GM19467 (cell line): ENCODE results near the gene ASTN2.

Source experiments
- ATAC-seq: cut with Tn5 transposase; IDR thresholded peaks from one replicate; pipeline ENCODE4 v1.9.1; 2021; ENCODE audit warnings: mild to moderate bottlenecking, moderate library complexity; ENCODE audit not compliant: unreplicated experiment

Gene ASTN2

GRCh38 chr9:116596646-116597045 is 818.2 kb downstream of the ASTN2 start:
- ATAC-seq = no peak

GRCh38 chr9:116594547-116594946 is 820.3 kb downstream of the ASTN2 start:
- ATAC-seq = no peak

- ATAC-seq = no peak
Measured at GRCh38 chr9:116592970-116593369, 821.9 kb downstream of the ASTN2 start.

- no peak for ATAC-seq
Measured at GRCh38 chr9:116589392-116590354, 825.2 kb downstream of the ASTN2 start.

GRCh38 chr9:116587919-116588318 is 826.9 kb downstream of the ASTN2 start:
- ATAC-seq = no peak

- no peak for ATAC-seq
Measured at GRCh38 chr9:116585896-116586295, 829.0 kb downstream of the ASTN2 start.

- ATAC-seq = no peak
Measured at GRCh38 chr9:116585204-116585603, 829.7 kb downstream of the ASTN2 start.

- no peak for ATAC-seq
Measured at GRCh38 chr9:116580853-116581252, 834.0 kb downstream of the ASTN2 start.

- no peak for ATAC-seq
Measured at GRCh38 chr9:116576386-116576785, 838.5 kb downstream of the ASTN2 start.

GRCh38 chr9:116574027-116574679 is 840.7 kb downstream of the ASTN2 start:
- ATAC-seq = no peak

GRCh38 chr9:116572095-116572748 is 842.6 kb downstream of the ASTN2 start:
- ATAC-seq = peak; percentile 86

- no peak for ATAC-seq
Measured at GRCh38 chr9:116569111-116569510, 845.7 kb downstream of the ASTN2 start.

GRCh38 chr9:116566677-116567488 is 848.0 kb downstream of the ASTN2 start:
- ATAC-seq = no peak

- ATAC-seq = no peak
Measured at GRCh38 chr9:116565986-116566385, 848.9 kb downstream of the ASTN2 start.

- ATAC-seq = no peak
Measured at GRCh38 chr9:116564266-116564793, 850.5 kb downstream of the ASTN2 start.

GRCh38 chr9:116558818-116559540 is 855.9 kb downstream of the ASTN2 start:
- no peak for ATAC-seq

- no peak for ATAC-seq
Measured at GRCh38 chr9:116558035-116558434, 856.8 kb downstream of the ASTN2 start.

- ATAC-seq = no peak
Measured at GRCh38 chr9:116555556-116556155, 859.2 kb downstream of the ASTN2 start.

GRCh38 chr9:116555119-116555518 is 859.7 kb downstream of the ASTN2 start:
- no peak for ATAC-seq
